Vagina (tissue), 2 donors: ENCODE data around the gene RPLP1. TPM values are rescaled to one million over a fixed set of nuclear protein-coding genes. Genes with fewer than 3 reads are reported as not detected.

Source experiments
- DNase-seq, 2 donors: peaks; one replicate each; pipeline ENCODE4 v3.0.0-alpha.2; 2017; ENCODE audit errors: extremely low spot score in 2 of 2
- H3K27ac ChIP-seq: fragments of 200-600 bp; sonication (generic); one replicate; pipeline ENCODE4 v1.5.1; 2019
- H3K27me3 ChIP-seq: fragments of 200-600 bp; sonication (generic); one replicate; pipeline ENCODE4 v1.5.1; 2019
- H3K36me3 ChIP-seq, 2 donors: fragments of 200-600 bp; sonication (generic); one replicate each; pipeline ENCODE4 v1.5.1; 2017 to 2019
- H3K4me1 ChIP-seq: fragments of 200-600 bp; sonication (generic); one replicate; pipeline ENCODE4 v1.5.1; 2019
- H3K4me3 ChIP-seq, 2 donors: fragments of 200-600 bp; sonication (generic); 1 replicate in 1 of 2; 2 replicates in 1 of 2; pipeline ENCODE4 v1.5.1; 2016 to 2019
- H3K9me3 ChIP-seq: fragments of 200-600 bp; sonication (generic); one replicate; pipeline ENCODE4 v1.5.1; 2019
- POLR2A ChIP-seq, 2 donors: fragments of 450-650 bp; IDR thresholded peaks; one replicate each; pipeline ENCODE4 v1.6.1; 2017; ENCODE audit warnings: antibody characterized with exemption in 2 of 2, mild to moderate bottlenecking in 2 of 2, moderate library complexity in 2 of 2
- POLR2AphosphoS5 ChIP-seq, 2 donors: sonication (generic); formaldehyde crosslinking; IDR thresholded peaks; one replicate each; pipeline ENCODE4 v1.9.0; 2017; ENCODE audit warnings: antibody characterized with exemption in 2 of 2, mild to moderate bottlenecking in 2 of 2, low read depth in 1 of 2; ENCODE audit not compliant: insufficient read depth in 1 of 2
- intact Hi-C: fragments of 100-400 bp; cut with DNase I; formaldehyde crosslinking; loops from one replicate; pipeline ENCODE4 v1.15.1; 2023
- total RNA-seq: library from RNA; depleted of rRNA; stranded (reverse); fragments of >200 nt; gene quantifications from one replicate; pipeline ENCODE4 v1.2.3, GENCODE V29; 2016
- TF ChIP-seq, protein P1 (sequence below), 3 experiments: fragments of 450-650 bp in 2 of 3; fragments of 200-600 bp in 1 of 3; sonication (generic) in 1 of 3; IDR thresholded peaks; one replicate each; pipeline ENCODE4 v1.5.1; 2017 to 2019; ENCODE audit warnings: antibody characterized with exemption in 3 of 3, mild to moderate bottlenecking in 2 of 3, moderate library complexity in 2 of 3

The RPLP1 gene
- 1,258 TPM for total RNA-seq

DNA sequence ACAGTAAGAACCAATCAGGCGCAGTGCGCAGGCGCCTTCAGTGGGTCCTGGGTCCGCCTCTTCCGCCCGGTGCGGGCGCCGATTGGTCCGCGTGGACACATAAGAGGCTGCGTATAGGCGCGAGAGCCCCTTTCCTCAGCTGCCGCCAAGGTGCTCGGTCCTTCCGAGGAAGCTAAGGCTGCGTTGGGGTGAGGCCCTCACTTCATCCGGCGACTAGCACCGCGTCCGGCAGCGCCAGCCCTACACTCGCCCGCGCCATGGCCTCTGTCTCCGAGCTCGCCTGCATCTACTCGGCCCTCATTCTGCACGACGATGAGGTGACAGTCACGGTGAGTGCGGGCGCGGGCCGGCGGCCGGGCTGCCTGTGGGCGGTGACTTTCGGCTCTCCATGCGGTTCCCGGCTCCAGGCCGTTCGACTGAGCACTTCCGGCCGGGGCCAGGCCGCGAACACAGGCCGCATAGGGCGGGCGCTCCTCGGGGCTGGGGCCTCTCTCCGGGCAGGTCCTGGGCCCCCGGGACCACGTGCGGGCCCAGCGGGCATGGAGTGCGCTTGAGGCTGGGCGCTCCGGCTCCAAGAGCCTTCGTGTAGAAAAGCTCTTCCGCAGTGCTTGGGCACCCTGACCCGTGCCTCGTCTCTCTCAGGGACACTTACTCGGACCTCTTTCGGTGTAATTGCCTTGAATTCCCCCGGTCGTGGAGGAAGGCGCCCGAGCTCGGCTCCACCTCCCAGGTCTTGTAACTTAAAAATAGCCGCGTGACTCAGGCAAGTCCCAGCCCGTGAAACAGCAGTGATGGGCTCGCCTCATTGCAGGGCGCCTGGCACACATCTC, at the start of gene RPLP1:
TSS of gene RPLP1 (plus strand) at position 127 of the 830 bp plus-strand sequence. CDS start at position 258, 131 bp downstream.
- Histone ChIP-seq H3K27me3 (no peaks in the 10 kb centered on the region), H3K36me3 (peaks cover 0 to 26% of the 10 kb centered on the region in 2 donors), H3K4me3 (peak within 1 kb of the TSS; percentile 93 to 99), H3K27ac (peak within 1 kb of the TSS; percentile 95), H3K9me3 (no peaks in the 10 kb centered on the region), H3K4me1 (peaks cover 40% of the 10 kb centered on the region)
- peak in 1 of 2 donors; percentile 98 for DNase-seq
- TF ChIP-seq POLR2A (IDR thresholded peaks at IDR 0.05) (peak in 1 of 2 donors; percentile 64), POLR2AphosphoS5 (IDR thresholded peaks at IDR 0.05; ENCODE audit: insufficient read depth in 1 of 2, low read depth in 1 of 2) (peak; percentile 13 to 99)
- TF ChIP-seq, protein P1, sequence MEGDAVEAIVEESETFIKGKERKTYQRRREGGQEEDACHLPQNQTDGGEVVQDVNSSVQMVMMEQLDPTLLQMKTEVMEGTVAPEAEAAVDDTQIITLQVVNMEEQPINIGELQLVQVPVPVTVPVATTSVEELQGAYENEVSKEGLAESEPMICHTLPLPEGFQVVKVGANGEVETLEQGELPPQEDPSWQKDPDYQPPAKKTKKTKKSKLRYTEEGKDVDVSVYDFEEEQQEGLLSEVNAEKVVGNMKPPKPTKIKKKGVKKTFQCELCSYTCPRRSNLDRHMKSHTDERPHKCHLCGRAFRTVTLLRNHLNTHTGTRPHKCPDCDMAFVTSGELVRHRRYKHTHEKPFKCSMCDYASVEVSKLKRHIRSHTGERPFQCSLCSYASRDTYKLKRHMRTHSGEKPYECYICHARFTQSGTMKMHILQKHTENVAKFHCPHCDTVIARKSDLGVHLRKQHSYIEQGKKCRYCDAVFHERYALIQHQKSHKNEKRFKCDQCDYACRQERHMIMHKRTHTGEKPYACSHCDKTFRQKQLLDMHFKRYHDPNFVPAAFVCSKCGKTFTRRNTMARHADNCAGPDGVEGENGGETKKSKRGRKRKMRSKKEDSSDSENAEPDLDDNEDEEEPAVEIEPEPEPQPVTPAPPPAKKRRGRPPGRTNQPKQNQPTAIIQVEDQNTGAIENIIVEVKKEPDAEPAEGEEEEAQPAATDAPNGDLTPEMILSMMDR (IDR thresholded peaks at IDR 0.05): no peak
- intact Hi-C loops: no loop called here

DNA sequence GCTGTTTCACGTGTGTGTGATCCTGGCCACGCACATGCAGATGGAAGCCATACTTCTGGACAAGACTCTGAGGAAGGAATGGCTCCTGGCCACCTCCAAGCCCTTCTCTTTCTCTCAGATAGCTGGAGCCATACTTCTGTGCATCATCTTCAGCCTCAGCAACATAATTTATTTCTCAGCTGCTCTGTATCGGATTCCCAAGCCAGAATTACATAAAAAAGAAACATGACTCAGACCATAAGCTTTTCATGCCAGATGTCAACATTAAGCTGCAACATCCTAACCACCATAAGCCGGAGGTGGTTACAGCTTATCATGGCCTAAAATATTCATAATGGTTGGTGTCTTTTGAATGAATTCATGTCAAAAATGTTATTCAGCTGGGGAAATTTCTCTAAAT, 49.0 kb upstream of the RPLP1 start:
- Histone ChIP-seq H3K27ac (no peak overlapping the region), H3K36me3 (no peaks in the 10 kb centered on the region), H3K4me3 (no peak overlapping the region), H3K4me1 (no peaks in the 10 kb centered on the region), H3K27me3 (no peaks in the 10 kb centered on the region), H3K9me3 (no peaks in the 10 kb centered on the region)
- no peak for TF ChIP-seq POLR2A (IDR thresholded peaks at IDR 0.05)
- TF ChIP-seq POLR2AphosphoS5 (IDR thresholded peaks at IDR 0.05; ENCODE audit: insufficient read depth in 1 of 2, low read depth in 1 of 2): no peak
- TF ChIP-seq, protein P1 (IDR thresholded peaks at IDR 0.05): no peak
- no peak for DNase-seq
- intact Hi-C loops: no loop called here

DNA sequence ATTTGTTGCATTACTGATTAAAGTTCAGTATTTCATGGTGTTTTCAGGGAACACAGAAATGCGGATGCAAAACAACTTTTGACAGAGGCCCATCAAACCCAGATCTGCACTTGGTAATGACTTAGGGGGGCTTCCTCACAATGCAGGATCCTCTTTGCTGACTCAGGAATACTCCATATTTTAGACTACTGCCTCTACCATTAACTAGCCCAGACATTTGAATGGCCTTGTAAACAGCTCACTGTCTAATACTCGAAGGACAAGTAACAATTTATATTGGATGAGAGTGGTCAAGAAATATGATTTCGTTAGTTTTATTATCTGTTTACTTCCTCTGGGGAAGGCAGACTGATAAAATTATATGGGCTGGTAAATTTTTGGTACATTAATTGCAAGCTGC, 47.5 kb upstream of the RPLP1 start:
- DNase-seq: no peak
- Histone ChIP-seq H3K9me3 (no peaks in the 10 kb centered on the region), H3K36me3 (no peaks in the 10 kb centered on the region), H3K4me1 (no peaks in the 10 kb centered on the region), H3K27ac (no peak overlapping the region), H3K4me3 (no peak overlapping the region), H3K27me3 (no peaks in the 10 kb centered on the region)
- TF ChIP-seq POLR2AphosphoS5 (IDR thresholded peaks at IDR 0.05; ENCODE audit: insufficient read depth in 1 of 2, low read depth in 1 of 2) (no peak), POLR2A (IDR thresholded peaks at IDR 0.05) (no peak)
- TF ChIP-seq, protein P1 (IDR thresholded peaks at IDR 0.05): no peak
- intact Hi-C loops: no loop called here

DNA sequence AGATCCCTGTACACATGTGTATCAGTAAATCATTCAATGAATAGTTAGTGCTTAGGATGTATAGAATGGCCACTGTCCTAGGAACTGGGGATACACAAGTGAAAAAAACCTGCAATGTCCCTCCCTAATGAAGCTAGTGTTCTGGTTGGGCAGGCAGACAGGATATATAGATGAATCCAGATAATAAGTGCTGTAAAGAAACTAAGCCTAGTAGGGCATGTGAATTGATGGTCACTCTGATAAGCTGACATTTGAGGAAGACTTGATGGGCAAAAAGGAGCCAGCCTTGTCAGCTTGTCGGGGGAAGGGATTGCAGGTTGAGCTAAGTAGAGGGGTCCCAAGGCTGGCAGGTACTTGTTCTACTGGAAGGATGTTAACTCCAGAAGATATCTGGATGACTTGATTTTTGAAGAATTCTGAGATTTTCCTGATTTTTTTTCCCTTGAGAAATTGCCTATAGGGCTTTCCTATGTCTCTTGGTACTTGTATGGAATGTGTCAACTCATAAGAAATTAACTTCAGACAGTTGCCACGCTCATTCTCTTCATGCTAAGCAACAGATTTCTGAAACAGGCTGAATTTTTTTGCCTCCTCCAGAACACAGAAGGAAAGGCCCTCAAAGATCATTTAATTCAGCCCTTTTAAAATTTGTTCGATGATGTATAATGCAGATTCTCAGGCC, 44.8 kb upstream of the RPLP1 start:
- H3K27me3 ChIP-seq: no peaks in the 10 kb centered on the region
- H3K36me3 ChIP-seq: no peaks in the 10 kb centered on the region
- H3K27ac ChIP-seq: no peak overlapping the region
- no peaks in the 10 kb centered on the region for H3K4me1 ChIP-seq
- H3K4me3 ChIP-seq: no peak overlapping the region
- H3K9me3 ChIP-seq: no peaks in the 10 kb centered on the region
- DNase-seq: no peak
- TF ChIP-seq POLR2AphosphoS5 (IDR thresholded peaks at IDR 0.05; ENCODE audit: insufficient read depth in 1 of 2, low read depth in 1 of 2) (no peak), POLR2A (IDR thresholded peaks at IDR 0.05) (no peak)
- TF ChIP-seq, protein P1 (IDR thresholded peaks at IDR 0.05): no peak
- intact Hi-C loops: no loop called here
